Measurements from ENCODE around the gene AHI1.

The AHI1 gene

DNA sequence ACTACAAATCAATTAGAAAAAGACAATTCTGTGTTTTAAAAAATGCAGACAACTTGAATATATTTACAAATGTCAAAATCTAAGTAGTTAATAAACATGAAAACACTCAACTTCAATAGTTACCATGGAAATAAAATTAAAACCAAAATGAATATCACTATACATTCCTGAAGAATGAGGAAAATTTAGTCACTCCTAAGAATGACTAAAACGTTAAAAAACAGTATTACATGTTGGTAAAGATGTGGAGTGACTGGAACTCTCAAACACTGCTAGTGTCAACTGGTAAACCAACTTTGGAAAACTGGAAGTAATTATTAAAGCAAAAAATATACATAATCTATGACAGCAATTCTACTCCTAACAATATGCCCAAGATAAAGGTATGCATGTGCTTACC, 36.3 kb downstream of the AHI1 start:
- H3K27me3 ChIP-seq (ENCODE audit: insufficient read depth, low read length, poor library complexity), result no peaks in the 10 kb centered on the region
- ATAC-seq (ENCODE audit: insufficient read depth, low read depth) (no peak), DNase-seq (no peak)
- no peak overlapping the region for H3K4me3 ChIP-seq (ENCODE audit: low read depth in 1 of 2, low read length in 2 of 2)
- no peak overlapping the region for H3K4me2 ChIP-seq (ENCODE audit: insufficient read depth, low read length)
- no peaks in the 10 kb centered on the region for H3K79me2 ChIP-seq (ENCODE audit: insufficient read depth, low read length)
- H3K27ac ChIP-seq (ENCODE audit: low read length), result no peak overlapping the region
- TF ChIP-seq, protein P1, sequence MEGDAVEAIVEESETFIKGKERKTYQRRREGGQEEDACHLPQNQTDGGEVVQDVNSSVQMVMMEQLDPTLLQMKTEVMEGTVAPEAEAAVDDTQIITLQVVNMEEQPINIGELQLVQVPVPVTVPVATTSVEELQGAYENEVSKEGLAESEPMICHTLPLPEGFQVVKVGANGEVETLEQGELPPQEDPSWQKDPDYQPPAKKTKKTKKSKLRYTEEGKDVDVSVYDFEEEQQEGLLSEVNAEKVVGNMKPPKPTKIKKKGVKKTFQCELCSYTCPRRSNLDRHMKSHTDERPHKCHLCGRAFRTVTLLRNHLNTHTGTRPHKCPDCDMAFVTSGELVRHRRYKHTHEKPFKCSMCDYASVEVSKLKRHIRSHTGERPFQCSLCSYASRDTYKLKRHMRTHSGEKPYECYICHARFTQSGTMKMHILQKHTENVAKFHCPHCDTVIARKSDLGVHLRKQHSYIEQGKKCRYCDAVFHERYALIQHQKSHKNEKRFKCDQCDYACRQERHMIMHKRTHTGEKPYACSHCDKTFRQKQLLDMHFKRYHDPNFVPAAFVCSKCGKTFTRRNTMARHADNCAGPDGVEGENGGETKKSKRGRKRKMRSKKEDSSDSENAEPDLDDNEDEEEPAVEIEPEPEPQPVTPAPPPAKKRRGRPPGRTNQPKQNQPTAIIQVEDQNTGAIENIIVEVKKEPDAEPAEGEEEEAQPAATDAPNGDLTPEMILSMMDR (IDR thresholded peaks at IDR 0.05; ENCODE audit: borderline replicate concordance, extremely low read depth, low read length, poor library complexity, severe bottlenecking), result no peak
- TF ChIP-seq EZH2 (IDR thresholded peaks at IDR 0.05; ENCODE audit: borderline replicate concordance, low read depth, low read length, severe bottlenecking), result no peak
- H3K9ac ChIP-seq (ENCODE audit: low read depth, low read length), result no peak overlapping the region
- H3K36me3 ChIP-seq (ENCODE audit: insufficient read depth, low read length), result peaks cover 5% of the 10 kb centered on the region; the same call in 1 of the 2 replicates
- H2AFZ ChIP-seq (ENCODE audit: low read depth, low read length), result no peak overlapping the region
- no peaks in the 10 kb centered on the region for H3K9me3 ChIP-seq (ENCODE audit: insufficient read depth, low read length, severe bottlenecking)
- no peaks in the 10 kb centered on the region for H4K20me1 ChIP-seq (ENCODE audit: insufficient read depth, low read length)
- no peaks in the 10 kb centered on the region for H3K4me1 ChIP-seq (ENCODE audit: insufficient read depth, low read length)

DNA sequence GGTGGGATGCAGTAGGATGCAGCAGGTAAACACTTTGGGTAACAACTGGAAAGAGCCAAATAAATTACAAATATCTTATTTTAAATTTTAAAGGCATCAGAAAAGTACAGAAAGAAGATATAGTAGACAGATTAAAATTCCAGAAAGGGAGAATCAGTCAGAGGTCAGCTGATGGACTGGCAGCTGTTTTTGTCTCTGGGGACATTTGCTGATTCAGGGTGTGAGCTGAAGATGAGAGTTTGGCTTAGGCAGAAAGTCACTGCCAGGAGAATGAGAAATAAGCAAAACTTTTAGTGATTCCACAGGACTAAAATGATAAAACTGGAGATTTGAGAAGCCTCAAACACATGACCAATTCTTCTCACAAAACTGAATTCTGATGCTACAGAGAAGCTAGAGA, 39.5 kb downstream of the AHI1 start:
- Histone ChIP-seq H3K79me2 (ENCODE audit: insufficient read depth, low read length) (no peaks in the 10 kb centered on the region), H3K36me3 (ENCODE audit: insufficient read depth, low read length) (no peaks in the 10 kb centered on the region), H3K9me3 (ENCODE audit: insufficient read depth, low read length, severe bottlenecking) (no peaks in the 10 kb centered on the region), H3K27ac (ENCODE audit: low read length) (no peak overlapping the region), H3K9ac (ENCODE audit: low read depth, low read length) (no peak overlapping the region), H4K20me1 (ENCODE audit: insufficient read depth, low read length) (no peaks in the 10 kb centered on the region), H3K4me2 (ENCODE audit: insufficient read depth, low read length) (no peak overlapping the region), H3K27me3 (ENCODE audit: insufficient read depth, low read length, poor library complexity) (no peaks in the 10 kb centered on the region), H3K4me3 (ENCODE audit: low read depth in 1 of 2, low read length in 2 of 2) (no peak overlapping the region), H2AFZ (ENCODE audit: low read depth, low read length) (no peak overlapping the region), H3K4me1 (ENCODE audit: insufficient read depth, low read length) (no peaks in the 10 kb centered on the region)
- DNase-seq (no peak), ATAC-seq (ENCODE audit: insufficient read depth, low read depth) (no peak)
- TF ChIP-seq, protein P1 (IDR thresholded peaks at IDR 0.05; ENCODE audit: borderline replicate concordance, extremely low read depth, low read length, poor library complexity, severe bottlenecking), result no peak
- no peak for TF ChIP-seq EZH2 (IDR thresholded peaks at IDR 0.05; ENCODE audit: borderline replicate concordance, low read depth, low read length, severe bottlenecking)

DNA sequence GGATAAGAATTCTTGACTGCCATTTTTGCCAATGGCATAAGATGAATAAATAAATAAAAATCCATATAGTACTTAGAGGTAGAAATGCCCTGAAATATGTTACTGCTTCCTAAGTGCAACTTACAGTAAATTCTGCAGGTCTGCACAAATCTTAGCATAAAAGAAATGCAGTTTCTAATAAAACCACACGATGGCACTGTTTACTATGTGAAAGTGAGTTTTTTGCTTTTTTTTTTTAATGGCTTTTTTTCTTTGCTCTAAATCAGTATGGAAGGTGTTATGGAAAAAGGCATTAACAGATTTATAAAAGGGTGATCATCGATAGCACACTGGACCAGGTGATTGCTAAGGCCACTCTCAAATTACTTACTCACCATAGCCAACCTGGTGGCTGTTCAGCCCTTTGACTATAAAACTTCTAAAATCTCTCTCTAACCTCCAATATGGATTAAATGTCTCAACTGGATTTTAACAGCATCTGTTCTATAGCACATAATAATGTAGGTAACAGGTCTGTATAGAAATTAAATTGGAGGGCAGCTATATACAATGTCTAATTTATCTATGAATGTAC, 45.8 kb downstream of the AHI1 start:
- Histone ChIP-seq H3K4me2 (ENCODE audit: insufficient read depth, low read length) (no peak overlapping the region), H3K27ac (ENCODE audit: low read length) (no peak overlapping the region), H3K79me2 (ENCODE audit: insufficient read depth, low read length) (no peaks in the 10 kb centered on the region), H3K36me3 (ENCODE audit: insufficient read depth, low read length) (no peaks in the 10 kb centered on the region), H3K4me3 (ENCODE audit: low read depth in 1 of 2, low read length in 2 of 2) (no peak overlapping the region), H3K27me3 (ENCODE audit: insufficient read depth, low read length, poor library complexity) (no peaks in the 10 kb centered on the region), H2AFZ (ENCODE audit: low read depth, low read length) (no peak overlapping the region), H3K9me3 (ENCODE audit: insufficient read depth, low read length, severe bottlenecking) (no peaks in the 10 kb centered on the region), H3K9ac (ENCODE audit: low read depth, low read length) (no peak overlapping the region), H4K20me1 (ENCODE audit: insufficient read depth, low read length) (no peaks in the 10 kb centered on the region), H3K4me1 (ENCODE audit: insufficient read depth, low read length) (no peaks in the 10 kb centered on the region)
- DNase-seq (no peak), ATAC-seq (ENCODE audit: insufficient read depth, low read depth) (no peak)
- TF ChIP-seq, protein P1 (IDR thresholded peaks at IDR 0.05; ENCODE audit: borderline replicate concordance, extremely low read depth, low read length, poor library complexity, severe bottlenecking), result peak; percentile 85
- no peak for TF ChIP-seq EZH2 (IDR thresholded peaks at IDR 0.05; ENCODE audit: borderline replicate concordance, low read depth, low read length, severe bottlenecking)
